ENCODE results near the gene PDLIM5. TPM values are rescaled to one million over a fixed set of nuclear protein-coding genes. Genes with fewer than 3 reads are reported as not detected.

The PDLIM5 gene
- total RNA-seq, 4 donors from 2014 or later, result 473 to 833 (median 673) TPM

GRCh38 chr4:94458682-94459081, 6.9 kb downstream of the PDLIM5 start:
- intact Hi-C loops (cut with DNase I; ENCODE audit: low total_unique reads), result no loop called here
- ATAC-seq (no peak), DNase-seq (no peak)
- in situ Hi-C loops (cut with MboI; ENCODE audit: low sequenced_read_pairs in 4 of 4), result no loop called here
- Histone ChIP-seq H3K4me1 (peaks cover 63 to 81% of the 10 kb centered on the region in 2 donors), H3K4me3 (peak overlapping the region; percentile 36 to 81 (median 40)), H3K27me3 (no peaks in the 10 kb centered on the region), H3K36me3 (peaks cover 0 to 7% of the 10 kb centered on the region in 2 donors), H3K9me3 (no peaks in the 10 kb centered on the region), H3K27ac (peak overlapping the region; percentile 93 to 99 (median 99))
- TF ChIP-seq POLR2A (IDR thresholded peaks at IDR 0.05) (no peak), CTCF (IDR thresholded peaks at IDR 0.05 in 4 of 5, conservative IDR thresholded peaks at IDR 0.05 in 1 of 5) (no peak)

GRCh38 chr4:94459462-94460161, 7.9 kb downstream of the PDLIM5 start:
- Histone ChIP-seq H3K27ac (peak overlapping the region; percentile 93 to 99 (median 99)), H3K27me3 (no peaks in the 10 kb centered on the region), H3K4me1 (peaks cover 72 to 88% of the 10 kb centered on the region in 2 donors), H3K36me3 (peaks cover 0 to 7% of the 10 kb centered on the region in 2 donors), H3K4me3 (peak overlapping the region; percentile 36 to 81 (median 40)), H3K9me3 (no peaks in the 10 kb centered on the region)
- DNase-seq (no peak), ATAC-seq (no peak)
- in situ Hi-C loops (cut with MboI; ENCODE audit: low sequenced_read_pairs in 4 of 4) (no loop called here), intact Hi-C loops (cut with DNase I; ENCODE audit: low total_unique reads) (no loop called here)
- TF ChIP-seq CTCF (IDR thresholded peaks at IDR 0.05 in 4 of 5, conservative IDR thresholded peaks at IDR 0.05 in 1 of 5), result no peak
- no peak for TF ChIP-seq POLR2A (IDR thresholded peaks at IDR 0.05)

GRCh38 chr4:94461506-94461905, 9.8 kb downstream of the PDLIM5 start:
- H3K36me3 ChIP-seq, result peaks cover 0 to 4% of the 10 kb centered on the region in 2 donors
- intact Hi-C loops (cut with DNase I; ENCODE audit: low total_unique reads), result no loop called here
- peak overlapping the region; percentile 93 to 99 (median 99) for H3K27ac ChIP-seq
- H3K9me3 ChIP-seq, result no peaks in the 10 kb centered on the region
- TF ChIP-seq POLR2A (IDR thresholded peaks at IDR 0.05) (no peak), CTCF (IDR thresholded peaks at IDR 0.05 in 4 of 5, conservative IDR thresholded peaks at IDR 0.05 in 1 of 5) (no peak)
- DNase-seq, result no peak
- peak overlapping the region in 1 of 4 donors; percentile 11 for H3K4me3 ChIP-seq
- no peak for ATAC-seq
- in situ Hi-C loops (cut with MboI; ENCODE audit: low sequenced_read_pairs in 4 of 4), result no loop called here
- H3K4me1 ChIP-seq, result peaks cover 80 to 88% of the 10 kb centered on the region in 2 donors
- H3K27me3 ChIP-seq, result no peaks in the 10 kb centered on the region

- ATAC-seq (no peak), DNase-seq (no peak)
- no peak overlapping the region for H3K4me3 ChIP-seq
- intact Hi-C loops (cut with DNase I; ENCODE audit: low total_unique reads) (no loop called here), in situ Hi-C loops (cut with MboI; ENCODE audit: low sequenced_read_pairs in 4 of 4) (no loop called here)
- H3K9me3 ChIP-seq, result no peaks in the 10 kb centered on the region
- H3K36me3 ChIP-seq, result no peaks in the 10 kb centered on the region
- TF ChIP-seq CTCF (IDR thresholded peaks at IDR 0.05 in 4 of 5, conservative IDR thresholded peaks at IDR 0.05 in 1 of 5) (no peak), POLR2A (IDR thresholded peaks at IDR 0.05) (no peak)
- H3K4me1 ChIP-seq, result peaks cover 87 to 89% of the 10 kb centered on the region in 2 donors
- H3K27me3 ChIP-seq, result no peaks in the 10 kb centered on the region
- peak overlapping the region; percentile 93 to 99 (median 99) for H3K27ac ChIP-seq
These were observed 10.8 kb downstream of the PDLIM5 start for GRCh38 chr4:94462572-94462971.
